Left ventricle myocardium inferior (tissue), 1 donor: ENCODE data around the gene ALG8. TPM values are rescaled to one million over a fixed set of nuclear protein-coding genes. Genes with fewer than 3 reads are reported as not detected.

ENCODE experiments used
- total RNA-seq: library from RNA; stranded (reverse); fragmentation: NEBNext Ultra II Directional; extraction: Animal tissue kit (Norgen Biotek cat#: 25700); gene quantifications from one replicate; pipeline ENCODE4 v1.2.1, GENCODE V29; 2021
- donor health status: DM: no; HTN: yes; CAD: no; lungs with severe emphysema.

ALG8 gene
- total RNA-seq, 1 donor from 2014 or later, result 15.3 TPM

Other genes with a start within 250 kb of the ALG8 start
- 15.4 TPM for gene INTS4, start 145.0 kb downstream of the ALG8 start, total RNA-seq
- 0.16 TPM for gene KCTD14, start 116.3 kb downstream of the ALG8 start, total RNA-seq
- gene THRSP, start 75.8 kb downstream of the ALG8 start, total RNA-seq, result 0.25 TPM
- 295 TPM for gene NDUFC2, start 59.8 kb downstream of the ALG8 start, total RNA-seq
- 8.6 TPM for gene KCTD21, start 49.0 kb upstream of the ALG8 start, total RNA-seq
- 5.8 TPM for gene USP35, start 49.3 kb upstream of the ALG8 start, total RNA-seq